Tibial nerve (tissue), 4 donors: ENCODE results near the gene PTPRD. TPM values are rescaled to one million over a fixed set of nuclear protein-coding genes. Genes with fewer than 3 reads are reported as not detected.

Source experiments
- DNase-seq, 2 donors: peaks; one replicate each; pipeline ENCODE4 v3.0.0-alpha.2; 2019; ENCODE audit warnings: low spot score in 2 of 2
- H3K27ac ChIP-seq, 4 donors: fragments of 200-600 bp; sonication (generic) in 3 of 4; one replicate each; pipeline ENCODE4 v1.5.1; 2017 to 2019; ENCODE audit warnings: mild to moderate bottlenecking in 1 of 4
- H3K27me3 ChIP-seq, 2 donors: fragments of 200-600 bp; sonication (generic) in 1 of 2; one replicate each; pipeline versions ENCODE4 v1.5.1 to v1.6.0; 2017 to 2019
- H3K36me3 ChIP-seq, 3 donors: fragments of 200-600 bp; sonication (generic); one replicate each; pipeline ENCODE4 v1.5.1; 2018 to 2019
- H3K4me1 ChIP-seq, 4 donors: fragments of 200-600 bp; sonication (generic) in 3 of 4; one replicate each; pipeline ENCODE4 v1.5.1; 2017 to 2019
- H3K4me3 ChIP-seq, 4 donors: fragments of 200-600 bp; sonication (generic) in 3 of 4; one replicate each; pipeline ENCODE4 v1.5.1; 2017 to 2019; ENCODE audit warnings: mild to moderate bottlenecking in 1 of 4, moderate library complexity in 1 of 4
- H3K9me3 ChIP-seq, 4 donors: fragments of 200-600 bp; sonication (generic) in 3 of 4; one replicate each; pipeline ENCODE4 v1.5.1; 2017 to 2019
- CTCF ChIP-seq, 5 experiments: fragments of 200-600 bp in 3 of 5; fragments of 450-650 bp in 2 of 5; sonication (generic) in 3 of 5; IDR thresholded peaks; one replicate each; pipeline ENCODE4 v1.5.1; 2016 to 2019; ENCODE audit warnings: antibody characterized with exemption in 5 of 5, mild to moderate bottlenecking in 3 of 5, moderate library complexity in 2 of 5
- EP300 ChIP-seq, 2 donors: sonication (generic); formaldehyde crosslinking; IDR thresholded peaks; one replicate each; pipeline ENCODE4 v1.6.1; 2017; ENCODE audit warnings: antibody characterized with exemption in 2 of 2, mild to moderate bottlenecking in 1 of 2
- POLR2A ChIP-seq, 2 donors: fragments of 450-650 bp; IDR thresholded peaks; one replicate each; pipeline ENCODE4 v1.6.1; 2017; ENCODE audit warnings: antibody characterized with exemption in 2 of 2, mild to moderate bottlenecking in 2 of 2, moderate library complexity in 2 of 2
- WGBS, 2 donors: methylation state at CpG; one replicate each; pipeline ENCODE4 v1.1.5; 2018; 5-methylcytosine and 5-hydroxymethylcytosine counted together
- total RNA-seq, 4 donors: library from RNA; depleted of rRNA; stranded (reverse); fragments of >200 nt; gene quantifications; one replicate each; pipeline ENCODE4 v1.1.0, GENCODE V29; 2016

The PTPRD gene
- total RNA-seq, 4 donors from 2014 or later = 1.7 to 13.2 (median 5.1) TPM

GRCh38 chr9:8552732-8553131 is 2060.1 kb downstream of the PTPRD start:
- 80 to 89% methylated on average over 3 of the region's 3 CpGs for WGBS, 2 donors
- DNase-seq = no peak
- Histone ChIP-seq H3K4me3 (no peak overlapping the region), H3K4me1 (no peaks in the 10 kb centered on the region), H3K27ac (no peak overlapping the region), H3K9me3 (no peaks in the 10 kb centered on the region), H3K27me3 (no peaks in the 10 kb centered on the region), H3K36me3 (no peaks in the 10 kb centered on the region)
- no peak for TF ChIP-seq EP300 (IDR thresholded peaks at IDR 0.05)
- no peak for TF ChIP-seq POLR2A (IDR thresholded peaks at IDR 0.05)
- TF ChIP-seq CTCF (IDR thresholded peaks at IDR 0.05) = no peak

GRCh38 chr9:8549214-8549613 is 2063.6 kb downstream of the PTPRD start:
- Histone ChIP-seq H3K4me1 (no peaks in the 10 kb centered on the region), H3K9me3 (no peaks in the 10 kb centered on the region), H3K36me3 (no peaks in the 10 kb centered on the region), H3K27ac (no peak overlapping the region), H3K27me3 (no peaks in the 10 kb centered on the region), H3K4me3 (no peak overlapping the region)
- TF ChIP-seq EP300 (IDR thresholded peaks at IDR 0.05) (no peak), POLR2A (IDR thresholded peaks at IDR 0.05) (no peak), CTCF (IDR thresholded peaks at IDR 0.05) (no peak)
- 68 to 79% methylated on average over 1 of the region's 1 CpG for WGBS, 2 donors
- DNase-seq = no peak

- H3K9me3 ChIP-seq = no peaks in the 10 kb centered on the region
- H3K27ac ChIP-seq = no peak overlapping the region
- no peak for TF ChIP-seq EP300 (IDR thresholded peaks at IDR 0.05)
- no peak for TF ChIP-seq POLR2A (IDR thresholded peaks at IDR 0.05)
- TF ChIP-seq CTCF (IDR thresholded peaks at IDR 0.05) = no peak
- no peaks in the 10 kb centered on the region for H3K4me1 ChIP-seq
- no peaks in the 10 kb centered on the region for H3K36me3 ChIP-seq
- H3K27me3 ChIP-seq = no peaks in the 10 kb centered on the region
- no peak for DNase-seq
- H3K4me3 ChIP-seq = no peak overlapping the region
- 42 to 55% methylated on average over 2 of the region's 2 CpGs for WGBS, 2 donors
Observed at GRCh38 chr9:8543219-8543618, 2069.6 kb downstream of the PTPRD start.

GRCh38 chr9:8542537-8542936 is 2070.3 kb downstream of the PTPRD start:
- DNase-seq = no peak
- H3K9me3 ChIP-seq = no peaks in the 10 kb centered on the region
- no peaks in the 10 kb centered on the region for H3K4me1 ChIP-seq
- H3K4me3 ChIP-seq = no peak overlapping the region
- no peaks in the 10 kb centered on the region for H3K27me3 ChIP-seq
- no peaks in the 10 kb centered on the region for H3K36me3 ChIP-seq
- WGBS, 2 donors = 43 to 44% methylated on average over 4 of the region's 4 CpGs
- no peak overlapping the region for H3K27ac ChIP-seq
- no peak for TF ChIP-seq EP300 (IDR thresholded peaks at IDR 0.05)
- TF ChIP-seq CTCF (IDR thresholded peaks at IDR 0.05) = no peak
- TF ChIP-seq POLR2A (IDR thresholded peaks at IDR 0.05) = no peak

GRCh38 chr9:8539681-8540197 is 2073.1 kb downstream of the PTPRD start:
- H3K4me3 ChIP-seq = no peak overlapping the region
- no peaks in the 10 kb centered on the region for H3K9me3 ChIP-seq
- DNase-seq = no peak
- no peaks in the 10 kb centered on the region for H3K27me3 ChIP-seq
- 60 to 69% methylated on average over 5 of the region's 5 CpGs for WGBS, 2 donors
- no peak overlapping the region for H3K27ac ChIP-seq
- H3K4me1 ChIP-seq = no peaks in the 10 kb centered on the region
- no peaks in the 10 kb centered on the region for H3K36me3 ChIP-seq
- TF ChIP-seq EP300 (IDR thresholded peaks at IDR 0.05) (no peak), POLR2A (IDR thresholded peaks at IDR 0.05) (no peak), CTCF (IDR thresholded peaks at IDR 0.05) (no peak)
